GM23338 (cell line): ENCODE measurements around the gene MAPK8. TPM values are rescaled to one million over a fixed set of nuclear protein-coding genes. Genes with fewer than 3 reads are reported as not detected.

Experiments
- ATAC-seq: fragments of 200-7000 bp; cut with Tn5 transposase; 3 replicates; pipeline ENCODE4 v1.9.1; 2020
- DNase-seq: peaks from one replicate; pipeline ENCODE4 v3.0.0-alpha.2; 2015; ENCODE audit warnings: low spot score
- H2AFZ ChIP-seq: fragments of 200-600 bp; sonication (generic); 2 replicates; pipeline ENCODE4 v1.8.0; 2016; ENCODE audit warnings: antibody characterized with exemption, mild to moderate bottlenecking, moderate library complexity
- H3F3A ChIP-seq: fragments of 200-600 bp; sonication (generic); replicated peaks from 2 replicates; pipeline ENCODE4 v1.8.0; 2017; ENCODE audit warnings: antibody characterized with exemption, mixed run types, low read depth
- H3K27ac ChIP-seq: fragments of 200-600 bp; sonication (generic); 2 replicates; pipeline ENCODE4 v1.6.1; 2016; ENCODE audit warnings: low read depth
- H3K27me3 ChIP-seq: fragments of 200-600 bp; sonication (generic); 2 replicates; pipeline ENCODE4 v1.8.0; 2016; ENCODE audit warnings: mild to moderate bottlenecking, mixed run types, moderate library complexity; ENCODE audit not compliant: insufficient read depth
- H3K36me3 ChIP-seq: fragments of 200-600 bp; sonication (generic); 2 replicates; pipeline ENCODE4 v1.8.0; 2016; ENCODE audit warnings: mild to moderate bottlenecking; ENCODE audit not compliant: insufficient read depth
- H3K4me1 ChIP-seq: fragments of 200-600 bp; sonication (generic); 2 replicates; pipeline ENCODE4 v1.8.0; 2016; ENCODE audit warnings: mild to moderate bottlenecking, moderate library complexity; ENCODE audit not compliant: insufficient read depth
- H3K4me2 ChIP-seq: fragments of 200-600 bp; sonication (generic); 2 replicates; pipeline ENCODE4 v1.7.1; 2017; ENCODE audit warnings: mixed run types
- H3K4me3 ChIP-seq: fragments of 200-600 bp; sonication (generic); 2 replicates; pipeline ENCODE4 v1.6.1; 2016; ENCODE audit warnings: mixed run types
- H3K79me2 ChIP-seq: fragments of 200-600 bp; sonication (generic); replicated peaks from 2 replicates; pipeline ENCODE4 v1.8.0; 2017; ENCODE audit warnings: mild to moderate bottlenecking; ENCODE audit not compliant: insufficient read depth
- H3K9me2 ChIP-seq: fragments of 200-600 bp; sonication (generic); 2 replicates; pipeline ENCODE4 v1.8.0; 2017; ENCODE audit not compliant: insufficient read depth
- H4K20me1 ChIP-seq: fragments of 200-600 bp; sonication (generic); replicated peaks from 2 replicates; pipeline ENCODE4 v1.8.0; 2017; ENCODE audit warnings: mild to moderate bottlenecking; ENCODE audit not compliant: insufficient read depth
- H3K27ac Mint-ChIP-seq: 2 replicates; pipeline ENCODE4 v1.8.0; 2020; ENCODE audit warnings: inconsistent platforms, mild to moderate bottlenecking, moderate library complexity, mixed read lengths
- H3K27me3 Mint-ChIP-seq: 3 replicates; pipeline ENCODE4 v1.8.0; 2022; ENCODE audit warnings: low read depth, mild to moderate bottlenecking, moderate library complexity, mixed read lengths, inconsistent platforms; ENCODE audit not compliant: insufficient read depth, poor library complexity
- H3K36me3 Mint-ChIP-seq: 3 replicates; pipeline ENCODE4 v1.8.0; 2021; ENCODE audit warnings: low read depth, mild to moderate bottlenecking, inconsistent platforms, moderate library complexity, mixed read lengths
- H3K4me1 Mint-ChIP-seq: 3 replicates; pipeline ENCODE4 v1.8.0; 2020; ENCODE audit warnings: mild to moderate bottlenecking, inconsistent platforms, mixed read lengths
- H3K4me3 Mint-ChIP-seq: 3 replicates; pipeline ENCODE4 v1.8.0; 2021; ENCODE audit warnings: moderate library complexity, mild to moderate bottlenecking, inconsistent platforms, mixed read lengths
- H3K9me3 Mint-ChIP-seq: 3 replicates; pipeline ENCODE4 v1.8.0; 2020; ENCODE audit warnings: moderate library complexity, mild to moderate bottlenecking, inconsistent platforms, mixed read lengths
- CREB1 ChIP-seq: fragments of 250-450 bp; sonication (Bioruptor Pico); IDR thresholded peaks from 2 replicates; pipeline ENCODE4 v1.5.0; 2020; ENCODE audit warnings: low read depth, mild to moderate bottlenecking, moderate library complexity
- EZH2 ChIP-seq: fragments of 200-600 bp; sonication (generic); IDR thresholded peaks from one replicate; pipeline ENCODE4 v1.8.0; 2017; ENCODE audit warnings: antibody characterized with exemption, mild to moderate bottlenecking, low read depth; ENCODE audit not compliant: unreplicated experiment
- EZH2phosphoT487 ChIP-seq: fragments of 200-600 bp; sonication (generic); IDR thresholded peaks from one replicate; pipeline ENCODE4 v1.8.1; 2018; ENCODE audit warnings: antibody characterized with exemption; ENCODE audit not compliant: unreplicated experiment
- NANOG ChIP-seq: IDR thresholded peaks from 2 replicates; pipeline ENCODE4 v1.6.1; 2016; ENCODE audit warnings: antibody characterized with exemption, borderline replicate concordance
- POLR2AphosphoS5 ChIP-seq: IDR thresholded peaks from 2 replicates; pipeline ENCODE4 v1.6.1; 2016; ENCODE audit warnings: antibody characterized with exemption, low read depth
- STAT1 ChIP-seq: IDR thresholded peaks from one replicate; pipeline ENCODE4 v1.6.1; 2016; ENCODE audit warnings: antibody characterized with exemption; ENCODE audit not compliant: unreplicated experiment
- ZNF331 ChIP-seq: fragments of 250-450 bp; sonication (Bioruptor Pico); IDR thresholded peaks from 2 replicates; pipeline ENCODE4 v1.5.0; 2020; ENCODE audit warnings: low read depth, mild to moderate bottlenecking, moderate library complexity
- polyA plus RNA-seq: library from polyadenylated mRNA; unstranded; fragments of >200 nt; fragmentation: Nextera tagmentation; extraction: Ambion mirVana; gene quantifications from 2 replicates; pipeline ENCODE4 v1.2.1, GENCODE V29; 2016
- total RNA-seq: library from RNA; depleted of rRNA; stranded (reverse); fragments of >200 nt; shearing (Covaris generic); gene quantifications from 2 replicates; pipeline ENCODE4 v1.2.3, GENCODE V29; 2014
- TF ChIP-seq, protein P1 (sequence below): IDR thresholded peaks from one replicate; pipeline ENCODE4 v1.6.1; 2018; ENCODE audit warnings: antibody characterized with exemption; ENCODE audit not compliant: unreplicated experiment
- TF ChIP-seq, protein P2 (sequence below), 2 experiments: fragments of 200-600 bp in 1 of 2; sonication (generic) in 1 of 2; conservative IDR thresholded peaks; 2 replicates each; pipeline versions ENCODE4 v1.5.1 to v1.6.1; 2016 to 2017; ENCODE audit warnings: antibody characterized with exemption in 2 of 2, low read depth in 2 of 2, mild to moderate bottlenecking in 2 of 2, moderate library complexity in 1 of 2
- TF ChIP-seq, protein P3 (sequence below): IDR thresholded peaks from 2 replicates; pipeline ENCODE4 v1.6.1; 2016; ENCODE audit warnings: antibody characterized with exemption

The MAPK8 gene
- total and polyA plus RNA-seq, 2 experiments from 2014 or later, result 52.4 to 73.6 TPM

- TF ChIP-seq ZNF331 (CRISPR knock-in tag), result no peak
- TF ChIP-seq EZH2phosphoT487, result no peak
- TF ChIP-seq, protein P1, sequence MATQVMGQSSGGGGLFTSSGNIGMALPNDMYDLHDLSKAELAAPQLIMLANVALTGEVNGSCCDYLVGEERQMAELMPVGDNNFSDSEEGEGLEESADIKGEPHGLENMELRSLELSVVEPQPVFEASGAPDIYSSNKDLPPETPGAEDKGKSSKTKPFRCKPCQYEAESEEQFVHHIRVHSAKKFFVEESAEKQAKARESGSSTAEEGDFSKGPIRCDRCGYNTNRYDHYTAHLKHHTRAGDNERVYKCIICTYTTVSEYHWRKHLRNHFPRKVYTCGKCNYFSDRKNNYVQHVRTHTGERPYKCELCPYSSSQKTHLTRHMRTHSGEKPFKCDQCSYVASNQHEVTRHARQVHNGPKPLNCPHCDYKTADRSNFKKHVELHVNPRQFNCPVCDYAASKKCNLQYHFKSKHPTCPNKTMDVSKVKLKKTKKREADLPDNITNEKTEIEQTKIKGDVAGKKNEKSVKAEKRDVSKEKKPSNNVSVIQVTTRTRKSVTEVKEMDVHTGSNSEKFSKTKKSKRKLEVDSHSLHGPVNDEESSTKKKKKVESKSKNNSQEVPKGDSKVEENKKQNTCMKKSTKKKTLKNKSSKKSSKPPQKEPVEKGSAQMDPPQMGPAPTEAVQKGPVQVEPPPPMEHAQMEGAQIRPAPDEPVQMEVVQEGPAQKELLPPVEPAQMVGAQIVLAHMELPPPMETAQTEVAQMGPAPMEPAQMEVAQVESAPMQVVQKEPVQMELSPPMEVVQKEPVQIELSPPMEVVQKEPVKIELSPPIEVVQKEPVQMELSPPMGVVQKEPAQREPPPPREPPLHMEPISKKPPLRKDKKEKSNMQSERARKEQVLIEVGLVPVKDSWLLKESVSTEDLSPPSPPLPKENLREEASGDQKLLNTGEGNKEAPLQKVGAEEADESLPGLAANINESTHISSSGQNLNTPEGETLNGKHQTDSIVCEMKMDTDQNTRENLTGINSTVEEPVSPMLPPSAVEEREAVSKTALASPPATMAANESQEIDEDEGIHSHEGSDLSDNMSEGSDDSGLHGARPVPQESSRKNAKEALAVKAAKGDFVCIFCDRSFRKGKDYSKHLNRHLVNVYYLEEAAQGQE, result no peak
- TF ChIP-seq, protein P2, sequence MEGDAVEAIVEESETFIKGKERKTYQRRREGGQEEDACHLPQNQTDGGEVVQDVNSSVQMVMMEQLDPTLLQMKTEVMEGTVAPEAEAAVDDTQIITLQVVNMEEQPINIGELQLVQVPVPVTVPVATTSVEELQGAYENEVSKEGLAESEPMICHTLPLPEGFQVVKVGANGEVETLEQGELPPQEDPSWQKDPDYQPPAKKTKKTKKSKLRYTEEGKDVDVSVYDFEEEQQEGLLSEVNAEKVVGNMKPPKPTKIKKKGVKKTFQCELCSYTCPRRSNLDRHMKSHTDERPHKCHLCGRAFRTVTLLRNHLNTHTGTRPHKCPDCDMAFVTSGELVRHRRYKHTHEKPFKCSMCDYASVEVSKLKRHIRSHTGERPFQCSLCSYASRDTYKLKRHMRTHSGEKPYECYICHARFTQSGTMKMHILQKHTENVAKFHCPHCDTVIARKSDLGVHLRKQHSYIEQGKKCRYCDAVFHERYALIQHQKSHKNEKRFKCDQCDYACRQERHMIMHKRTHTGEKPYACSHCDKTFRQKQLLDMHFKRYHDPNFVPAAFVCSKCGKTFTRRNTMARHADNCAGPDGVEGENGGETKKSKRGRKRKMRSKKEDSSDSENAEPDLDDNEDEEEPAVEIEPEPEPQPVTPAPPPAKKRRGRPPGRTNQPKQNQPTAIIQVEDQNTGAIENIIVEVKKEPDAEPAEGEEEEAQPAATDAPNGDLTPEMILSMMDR (conservative IDR thresholded peaks at IDR 0.05; ENCODE audit: low read depth in 2 of 2), result no peak
- TF ChIP-seq CREB1 (CRISPR knock-in tag), result no peak
- TF ChIP-seq STAT1, result no peak
- TF ChIP-seq, protein P3, sequence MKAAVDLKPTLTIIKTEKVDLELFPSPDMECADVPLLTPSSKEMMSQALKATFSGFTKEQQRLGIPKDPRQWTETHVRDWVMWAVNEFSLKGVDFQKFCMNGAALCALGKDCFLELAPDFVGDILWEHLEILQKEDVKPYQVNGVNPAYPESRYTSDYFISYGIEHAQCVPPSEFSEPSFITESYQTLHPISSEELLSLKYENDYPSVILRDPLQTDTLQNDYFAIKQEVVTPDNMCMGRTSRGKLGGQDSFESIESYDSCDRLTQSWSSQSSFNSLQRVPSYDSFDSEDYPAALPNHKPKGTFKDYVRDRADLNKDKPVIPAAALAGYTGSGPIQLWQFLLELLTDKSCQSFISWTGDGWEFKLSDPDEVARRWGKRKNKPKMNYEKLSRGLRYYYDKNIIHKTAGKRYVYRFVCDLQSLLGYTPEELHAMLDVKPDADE, result no peak
- no peak for TF ChIP-seq EZH2
Observed at GRCh38 chr10:48410503-48410902, 104.0 kb downstream of the MAPK8 start (continued).

DNA sequence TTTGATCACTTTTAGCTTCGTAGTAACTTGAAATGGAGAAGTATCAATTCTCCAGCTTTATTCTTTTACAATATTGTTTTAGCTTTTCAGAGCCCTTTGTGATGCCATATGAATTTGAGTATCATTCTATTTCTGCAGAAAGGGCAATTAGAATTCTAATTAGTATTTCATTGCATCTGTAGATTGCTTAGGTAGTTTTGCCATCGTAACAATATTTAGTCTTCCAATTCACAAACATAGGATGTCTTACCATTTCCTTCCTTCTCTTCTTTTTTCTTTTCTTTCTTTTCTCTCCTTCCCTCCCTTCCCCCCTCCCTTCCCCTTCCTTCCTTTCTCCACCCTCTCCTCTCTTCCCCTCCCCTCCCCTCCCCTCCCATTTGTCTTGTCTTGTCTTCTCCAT is 105.0 kb downstream of the MAPK8 start:
- Histone ChIP-seq H3K4me2 (no peak overlapping the region), H3K27me3 (no peaks in the 10 kb centered on the region), H3K79me2 (no peaks in the 10 kb centered on the region), H3K9me2 (no peaks in the 10 kb centered on the region), H3K36me3 (no peaks in the 10 kb centered on the region), H3K4me1 (no peaks in the 10 kb centered on the region), H3K27ac (no peak overlapping the region), H4K20me1 (no peaks in the 10 kb centered on the region), H3F3A (no peaks in the 10 kb centered on the region), H2AFZ (no peak overlapping the region), H3K4me3 (no peak overlapping the region)
- DNase-seq (no peak), ATAC-seq (no peak)
- no peak overlapping the region for H3K27ac Mint-ChIP-seq
- H3K27me3 Mint-ChIP-seq, result no peaks in the 10 kb centered on the region
- peaks cover 32% of the 10 kb centered on the region for H3K36me3 Mint-ChIP-seq
- no peaks in the 10 kb centered on the region for H3K4me1 Mint-ChIP-seq
- H3K9me3 Mint-ChIP-seq, result peaks cover 3% of the 10 kb centered on the region; the same call in 1 of the 3 replicates
- H3K4me3 Mint-ChIP-seq, result no peak overlapping the region
- TF ChIP-seq, protein P1, result no peak
- TF ChIP-seq POLR2AphosphoS5, result no peak
- TF ChIP-seq ZNF331 (CRISPR knock-in tag), result no peak
- TF ChIP-seq NANOG, result no peak
